NCI-H524 treated with DMSO at 0.1 percent for 48 hours (cell line): ENCODE measurements around the gene CGNL1.

Source experiments
- DNase-seq: peaks from one replicate; lab custom pipeline; 2025; lab: John Stamatoyannopoulos, UW

CGNL1 gene

GRCh38 chr15:57525581-57525980 lies 149.3 kb downstream of the CGNL1 start:
- no peak for DNase-seq

- no peak for DNase-seq
Observed at GRCh38 chr15:57526076-57526475, 149.8 kb downstream of the CGNL1 start.

GRCh38 chr15:57526615-57527014 lies 150.3 kb downstream of the CGNL1 start:
- DNase-seq: no peak

GRCh38 chr15:57527382-57528091 lies 151.2 kb downstream of the CGNL1 start:
- DNase-seq: peak; percentile 95

- no peak for DNase-seq
Observed at GRCh38 chr15:57528940-57529565, 152.7 kb downstream of the CGNL1 start.

GRCh38 chr15:57529748-57530147 lies 153.4 kb downstream of the CGNL1 start:
- DNase-seq: no peak

GRCh38 chr15:57532731-57533447 lies 156.6 kb downstream of the CGNL1 start:
- DNase-seq: no peak

GRCh38 chr15:57533448-57533799 lies 157.1 kb downstream of the CGNL1 start:
- DNase-seq: no peak

- peak; percentile 88 for DNase-seq
Observed at GRCh38 chr15:57534281-57534680, 158.0 kb downstream of the CGNL1 start.

GRCh38 chr15:57537072-57537471 lies 160.8 kb downstream of the CGNL1 start:
- DNase-seq: peak; percentile 79

- no peak for DNase-seq
Observed at GRCh38 chr15:57537488-57538264, 161.4 kb downstream of the CGNL1 start.

- DNase-seq: no peak
Observed at GRCh38 chr15:57538265-57538529, 161.9 kb downstream of the CGNL1 start.

- DNase-seq: no peak
Observed at GRCh38 chr15:57538821-57539220, 162.5 kb downstream of the CGNL1 start.

- DNase-seq: no peak
Observed at GRCh38 chr15:57540211-57540610, 163.9 kb downstream of the CGNL1 start.

- no peak for DNase-seq
Observed at GRCh38 chr15:57540736-57541135, 164.4 kb downstream of the CGNL1 start.

GRCh38 chr15:57541271-57541670 lies 165.0 kb downstream of the CGNL1 start:
- DNase-seq: no peak

GRCh38 chr15:57541805-57542504 lies 165.7 kb downstream of the CGNL1 start:
- DNase-seq: no peak

GRCh38 chr15:57542505-57542817 lies 166.2 kb downstream of the CGNL1 start:
- DNase-seq: no peak

- DNase-seq: no peak
Observed at GRCh38 chr15:57544848-57545480, 168.7 kb downstream of the CGNL1 start.

GRCh38 chr15:57545995-57546394 lies 169.7 kb downstream of the CGNL1 start:
- peak; percentile 81 for DNase-seq

- DNase-seq: no peak
Observed at GRCh38 chr15:57547243-57547755, 171.0 kb downstream of the CGNL1 start.

- DNase-seq: no peak
Observed at GRCh38 chr15:57548351-57548750, 172.0 kb downstream of the CGNL1 start.
